Urothelium cell line (cell line): Measurements from ENCODE around the gene ZG16B.

Experiments used
- DNase-seq: peaks from one replicate; pipeline ENCODE4 v3.0.0; 2011; ENCODE audit warnings: low spot score, mixed read lengths
- FAIRE-seq: peaks from 2 replicates; lab custom pipeline; 2011; peaks lifted over from hg19 to GRCh38; lab: Jason Lieb, UNC

The ZG16B gene

GRCh38 chr16:2804728-2805127 lies 25.4 kb upstream of the ZG16B start:
- no peak for DNase-seq
- no peak for FAIRE-seq

GRCh38 chr16:2806286-2806685 lies 23.8 kb upstream of the ZG16B start:
- no peak for FAIRE-seq
- DNase-seq = no peak

DNA sequence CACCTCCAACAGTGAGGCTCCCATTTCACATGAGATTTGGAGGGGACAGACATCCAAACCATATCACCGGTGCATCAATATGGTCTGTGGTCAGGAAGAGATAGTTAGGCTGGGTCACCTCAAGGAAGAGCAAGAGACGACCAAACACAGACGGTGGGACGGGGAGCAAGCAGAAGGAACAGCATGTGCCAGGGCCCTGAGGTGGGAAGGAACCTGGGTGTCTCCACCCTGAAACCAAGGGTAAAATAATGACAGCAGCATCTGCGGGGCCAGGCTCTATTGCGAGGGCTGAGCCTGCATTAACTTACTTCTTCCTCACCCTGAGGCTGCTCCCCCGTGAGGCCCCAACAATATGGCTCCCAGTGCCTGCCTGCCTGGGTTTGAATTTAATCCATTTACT lies 21.9 kb upstream of the ZG16B start:
- DNase-seq (no peak), FAIRE-seq (no peak)

- FAIRE-seq = no peak
- no peak for DNase-seq
Measured at GRCh38 chr16:2809149-2809760, 20.8 kb upstream of the ZG16B start.

DNA sequence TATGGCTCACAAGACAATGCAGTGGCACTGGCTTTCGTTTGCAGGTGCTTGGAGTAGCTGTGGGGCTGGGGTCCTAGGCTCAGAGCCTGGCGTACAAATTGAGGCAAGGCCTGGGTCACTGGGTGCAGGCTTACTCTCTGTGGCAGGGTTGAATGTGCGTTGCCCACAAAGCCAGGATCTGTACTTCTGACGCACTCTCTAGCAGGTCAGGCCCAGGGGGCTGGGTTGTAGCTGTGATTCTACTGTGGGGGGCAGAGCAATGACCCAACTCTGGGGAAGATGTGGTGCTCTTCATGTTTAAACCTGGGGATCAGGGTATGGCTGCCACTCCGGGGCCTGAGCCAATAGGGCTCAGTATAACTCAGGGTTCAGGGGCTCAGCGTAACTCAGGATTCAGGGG lies 19.5 kb upstream of the ZG16B start:
- FAIRE-seq (no peak), DNase-seq (no peak)

- FAIRE-seq (no peak), DNase-seq (no peak)
Measured at GRCh38 chr16:2811703-2812471, 18.2 kb upstream of the ZG16B start.

DNA sequence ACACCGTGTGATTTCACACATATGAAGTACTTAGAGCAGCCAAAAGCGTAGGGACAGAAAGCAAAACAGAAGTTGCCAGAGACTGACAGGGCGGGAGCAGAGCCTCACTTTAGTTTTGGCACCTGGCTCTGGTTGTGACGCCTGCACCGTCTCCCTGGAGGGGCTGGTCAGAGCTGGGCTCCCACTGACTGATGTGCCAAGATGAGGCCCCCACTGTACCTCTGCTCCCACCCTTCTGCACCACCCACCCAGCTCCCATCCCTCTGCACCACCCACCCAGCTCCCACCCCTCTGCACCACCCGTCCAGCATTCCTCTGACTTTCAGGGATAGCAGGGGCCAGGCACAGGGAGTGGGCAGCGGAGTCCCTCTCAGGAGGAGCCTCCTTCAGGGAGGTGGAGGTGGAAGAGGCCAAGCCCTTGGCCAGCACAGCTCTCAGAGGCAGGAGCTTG lies 16.3 kb upstream of the ZG16B start:
- no peak for FAIRE-seq
- no peak for DNase-seq

DNA sequence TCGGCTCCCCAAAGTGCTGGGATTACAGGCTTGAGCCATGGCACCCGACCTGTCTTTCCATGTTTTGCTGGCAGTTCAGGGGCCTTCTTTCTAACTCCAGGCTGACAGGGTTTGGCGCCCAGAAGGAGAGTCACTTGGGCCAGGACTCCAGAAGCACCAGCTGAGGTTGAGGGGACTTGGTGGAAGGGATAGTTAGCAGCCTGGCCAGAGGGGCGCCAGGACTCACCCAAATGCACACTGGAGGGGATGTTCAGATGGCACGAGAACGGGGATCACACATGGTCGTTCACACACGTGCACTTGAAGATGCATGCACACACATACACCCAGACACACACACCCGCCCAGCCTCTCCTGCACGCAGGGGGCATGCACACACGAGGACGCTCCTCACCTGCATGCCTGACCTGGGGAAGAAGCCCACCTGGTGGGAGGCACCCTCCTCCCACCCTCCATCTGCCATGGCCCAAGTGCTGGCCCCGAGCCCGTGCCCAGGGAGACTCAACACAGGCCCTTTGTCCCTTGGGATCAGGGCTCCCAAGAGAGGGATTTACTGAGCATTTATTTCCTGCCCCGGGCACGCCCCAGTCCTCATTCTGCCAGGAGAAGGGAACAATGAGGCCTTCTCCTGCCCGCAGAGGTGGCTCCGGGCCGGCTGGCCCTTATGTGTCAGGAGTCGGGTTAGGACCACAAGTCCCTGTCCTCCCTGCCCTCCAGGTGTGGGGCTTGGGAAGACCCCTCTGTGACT lies 15.4 kb upstream of the ZG16B start:
- no peak for FAIRE-seq
- no peak for DNase-seq

DNA sequence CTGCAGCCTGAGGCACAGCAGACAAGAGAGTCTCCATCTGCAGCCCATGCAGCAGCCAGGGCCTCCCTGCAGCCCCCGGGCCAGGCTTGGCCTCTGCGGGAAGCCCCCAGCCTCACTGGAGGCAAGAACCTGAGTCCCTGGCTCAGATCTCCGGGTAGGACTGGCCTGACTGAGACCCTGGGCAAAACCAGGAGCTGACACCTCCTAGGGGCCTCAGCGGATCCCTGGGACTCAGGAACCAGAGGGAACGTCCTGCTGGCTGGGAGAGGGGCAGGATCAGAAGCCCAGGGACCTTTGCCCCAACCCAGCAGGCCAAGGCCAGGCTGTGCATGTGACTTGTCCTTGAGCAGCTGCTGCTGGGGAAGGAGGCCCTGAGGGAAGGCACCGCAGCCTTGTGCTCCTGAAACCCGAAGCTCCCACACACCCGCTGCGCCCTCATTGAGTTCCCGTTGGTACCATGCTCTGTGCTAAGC lies 14.8 kb upstream of the ZG16B start:
- FAIRE-seq (no peak), DNase-seq (no peak)

DNA sequence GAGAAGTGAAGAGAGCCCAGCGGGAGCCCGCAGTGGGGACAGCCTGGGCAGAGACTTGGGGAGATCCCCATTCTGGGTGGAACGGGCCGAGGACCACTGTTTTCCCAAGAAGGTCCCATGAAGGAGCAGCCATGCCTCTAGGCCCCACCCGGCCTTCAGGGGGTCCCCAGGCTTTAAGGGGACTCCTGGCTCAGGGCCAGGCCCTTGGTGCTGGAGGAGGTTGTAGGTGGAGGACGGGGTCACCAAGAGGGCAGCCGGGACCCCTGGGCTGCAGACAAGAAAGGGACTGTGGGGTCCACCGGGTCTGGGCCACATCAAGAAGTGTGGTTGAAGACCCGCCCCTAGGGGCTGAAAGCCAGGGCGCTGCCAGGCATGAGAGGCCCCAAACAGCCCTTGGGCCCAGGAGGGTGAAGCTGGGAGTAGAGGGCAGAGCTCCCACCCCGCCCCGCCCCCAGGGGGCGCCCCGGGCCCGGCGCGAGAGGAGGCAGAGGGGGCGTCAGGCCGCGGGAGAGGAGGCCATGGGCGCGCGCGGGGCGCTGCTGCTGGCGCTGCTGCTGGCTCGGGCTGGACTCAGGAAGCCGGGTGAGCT lies 13.3 kb upstream of the ZG16B start, which contains the start of gene PRSS21:
TSS of gene PRSS21 (plus strand) at position 487 of the 589 bp plus-strand sequence. CDS start at position 519, 32 bp downstream.
- DNase-seq (no peak), FAIRE-seq (no peak)

DNA sequence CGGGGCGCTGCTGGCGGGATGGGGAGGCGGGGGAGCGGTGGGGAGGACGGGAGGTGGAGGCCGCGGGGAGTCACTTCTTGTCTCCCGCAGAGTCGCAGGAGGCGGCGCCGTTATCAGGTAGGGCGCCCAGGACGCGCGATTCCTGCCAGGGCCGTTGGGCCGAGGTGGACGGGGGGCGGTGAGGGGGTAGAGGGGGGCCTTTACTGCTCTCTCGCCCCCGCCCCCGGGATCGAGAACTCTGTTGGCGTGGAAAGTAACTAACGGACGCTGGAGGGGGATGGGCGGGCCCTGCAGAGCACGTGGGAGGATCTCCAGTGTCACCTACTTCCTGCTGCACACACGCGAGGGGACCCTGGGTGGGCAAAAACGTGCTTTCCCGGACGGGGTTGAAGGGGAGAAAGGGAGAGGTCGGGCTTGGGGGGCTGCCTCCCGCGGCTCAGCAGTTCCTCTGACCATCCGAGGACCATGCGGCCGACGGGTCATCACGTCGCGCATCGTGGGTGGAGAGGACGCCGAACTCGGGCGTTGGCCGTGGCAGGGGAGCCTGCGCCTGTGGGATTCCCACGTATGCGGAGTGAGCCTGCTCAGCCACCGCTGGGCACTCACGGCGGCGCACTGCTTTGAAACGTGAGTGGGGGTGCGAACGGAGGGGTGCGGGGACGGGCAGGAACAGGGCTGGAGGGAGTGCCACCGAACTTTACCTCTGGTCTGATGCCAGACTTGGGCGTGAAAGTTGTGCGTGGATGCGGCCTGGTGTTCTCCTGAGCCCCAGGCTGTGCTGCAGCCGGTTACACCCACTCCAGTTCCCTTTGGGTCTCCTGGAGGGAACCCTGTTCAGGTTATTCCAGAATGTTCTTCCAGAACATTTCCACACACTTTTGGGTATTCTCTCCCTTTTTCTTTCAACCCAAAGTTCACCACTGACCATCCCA lies 12.5 kb upstream of the ZG16B start:
- no peak for FAIRE-seq
- DNase-seq = no peak

DNA sequence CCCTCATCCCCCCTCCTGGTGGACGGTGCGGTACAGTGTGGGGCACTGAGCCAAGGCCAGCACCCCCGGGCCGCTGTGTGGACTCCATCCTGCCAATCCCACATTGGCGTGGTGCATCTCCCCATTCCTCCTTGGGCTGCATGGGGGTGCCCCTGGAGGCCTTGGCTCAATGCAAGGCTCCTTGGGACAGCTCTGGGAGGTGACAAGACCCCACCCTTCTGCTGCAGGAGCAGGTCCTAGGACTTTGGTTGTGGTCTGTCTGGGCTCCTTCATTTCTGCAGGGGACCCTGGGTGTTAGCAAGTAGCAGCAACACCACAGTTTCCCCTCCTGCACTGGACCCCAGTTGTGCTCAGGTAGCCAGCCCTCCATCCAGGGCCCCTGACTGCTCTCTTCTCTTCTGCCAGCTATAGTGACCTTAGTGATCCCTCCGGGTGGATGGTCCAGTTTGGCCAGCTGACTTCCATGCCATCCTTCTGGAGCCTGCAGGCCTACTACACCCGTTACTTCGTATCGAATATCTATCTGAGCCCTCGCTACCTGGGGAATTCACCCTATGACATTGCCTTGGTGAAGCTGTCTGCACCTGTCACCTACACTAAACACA lies 11.7 kb upstream of the ZG16B start:
- no peak for DNase-seq
- FAIRE-seq = peak; percentile 59

DNA sequence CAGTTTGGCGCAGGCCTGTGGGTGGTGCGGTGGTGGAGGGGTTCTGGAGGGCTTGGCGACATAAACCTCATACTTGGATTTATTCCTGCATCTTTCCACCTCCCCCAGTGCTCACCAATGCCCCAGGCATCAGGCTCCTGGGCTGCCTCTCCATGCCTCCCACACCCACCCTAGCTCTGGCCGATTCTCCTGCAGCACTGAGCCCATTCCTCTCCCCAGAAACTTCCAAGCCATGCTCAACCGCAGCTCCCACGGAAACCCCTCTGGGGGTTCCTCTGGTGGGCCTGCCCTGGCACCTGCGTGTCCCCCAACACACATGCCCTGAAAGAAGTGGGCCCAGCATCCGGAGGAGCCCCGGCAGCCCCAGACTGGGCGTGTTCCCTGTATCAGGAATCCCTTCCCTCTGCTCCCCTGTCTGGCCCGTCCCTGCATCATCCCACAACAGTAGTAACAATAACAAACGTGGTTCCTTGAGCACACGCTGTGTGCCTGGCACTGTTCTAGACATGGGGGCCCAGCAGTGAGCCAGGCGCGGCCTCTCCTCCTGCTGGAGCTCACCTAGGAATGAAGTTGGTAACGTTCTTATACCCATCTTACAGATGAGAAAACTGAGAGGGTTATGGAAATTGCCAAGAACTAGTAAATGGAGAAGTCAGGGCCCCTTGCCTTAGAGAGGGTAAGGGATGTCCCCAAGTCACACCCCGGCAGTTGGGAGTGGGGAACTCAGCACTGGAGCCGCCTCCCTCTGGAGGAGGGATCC lies 10.7 kb upstream of the ZG16B start:
- DNase-seq (no peak), FAIRE-seq (no peak)

GRCh38 chr16:2819939-2820835 lies 9.9 kb upstream of the ZG16B start:
- no peak for DNase-seq
- FAIRE-seq = no peak

GRCh38 chr16:2820836-2821486 lies 9.1 kb upstream of the ZG16B start:
- no peak for FAIRE-seq

GRCh38 chr16:2821487-2822157 lies 8.5 kb upstream of the ZG16B start:
- FAIRE-seq (no peak), DNase-seq (no peak)

More at GRCh38 chr16:2820836-2821486, 9.1 kb upstream of the ZG16B start:
- DNase-seq = no peak

DNA sequence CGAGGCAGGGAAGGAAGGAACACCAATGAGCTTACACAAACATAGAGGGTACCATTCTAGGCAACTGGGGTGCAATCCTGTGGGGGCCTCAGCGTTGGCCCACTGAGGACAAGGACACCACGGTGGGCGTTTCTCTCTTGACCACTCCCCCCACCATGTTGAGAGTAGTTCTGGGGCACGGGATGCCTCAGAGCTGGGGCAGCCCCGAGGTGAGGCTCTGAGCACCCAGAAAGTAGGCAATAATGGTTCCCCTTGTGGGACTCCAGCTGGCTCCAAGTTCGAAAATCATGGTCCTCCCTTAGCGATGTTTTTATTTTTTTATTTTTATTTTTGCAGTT lies 8.0 kb upstream of the ZG16B start:
- DNase-seq (no peak), FAIRE-seq (no peak)
